SIG-M5 treated with dmso at 0.1 percent for 504 hours (cell line): Measurements from ENCODE around the gene TMEM259.

Experiments
- DNase-seq: peaks from one replicate; lab custom pipeline; 2025; ENCODE audit not compliant: unreplicated experiment; lab: John Stamatoyannopoulos, UW

The TMEM259 gene

DNA sequence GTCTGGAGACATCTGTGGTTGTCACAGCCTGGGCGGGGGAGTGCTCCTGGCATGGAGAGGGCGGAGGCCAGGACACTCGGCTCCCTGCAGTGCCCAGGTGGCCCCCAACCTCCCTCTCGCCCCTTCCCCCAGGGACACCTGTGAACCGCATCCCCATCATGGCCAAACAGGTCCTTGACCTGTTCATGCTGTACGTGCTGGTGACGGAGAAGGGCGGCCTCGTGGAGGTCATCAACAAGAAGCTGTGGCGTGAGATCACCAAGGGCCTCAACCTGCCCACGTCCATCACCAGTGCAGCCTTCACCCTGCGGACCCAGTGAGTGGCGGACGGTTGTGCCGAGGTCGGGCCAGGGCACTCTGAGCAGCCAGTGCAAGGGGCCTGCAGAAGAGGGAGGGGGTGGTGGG lies 56.8 kb downstream of the TMEM259 start:
- DNase-seq: no peak

DNA sequence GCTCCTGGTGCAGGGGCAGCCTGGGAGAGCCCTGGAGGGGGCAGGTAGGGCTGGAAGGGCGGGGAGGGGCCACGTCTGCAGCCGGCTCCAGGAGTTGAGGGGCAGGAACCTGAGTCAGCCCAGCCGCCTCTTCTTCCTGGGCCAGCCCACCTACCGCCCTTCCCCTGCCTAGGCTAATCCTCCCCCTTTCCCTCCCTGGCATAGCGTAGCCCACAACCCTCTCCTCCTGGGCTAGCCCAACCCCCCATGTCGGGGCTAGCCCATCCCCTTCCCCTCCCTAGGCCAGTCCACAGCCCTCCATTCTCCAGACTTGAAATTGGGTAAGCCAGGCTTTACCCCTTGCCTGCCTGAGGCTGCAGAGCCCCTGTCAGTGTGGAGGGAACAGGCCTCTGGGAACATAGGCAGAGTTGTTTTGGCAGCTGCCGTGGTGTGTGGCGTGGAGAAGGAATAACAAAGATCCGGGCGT lies 57.4 kb downstream of the TMEM259 start:
- no peak for DNase-seq

DNA sequence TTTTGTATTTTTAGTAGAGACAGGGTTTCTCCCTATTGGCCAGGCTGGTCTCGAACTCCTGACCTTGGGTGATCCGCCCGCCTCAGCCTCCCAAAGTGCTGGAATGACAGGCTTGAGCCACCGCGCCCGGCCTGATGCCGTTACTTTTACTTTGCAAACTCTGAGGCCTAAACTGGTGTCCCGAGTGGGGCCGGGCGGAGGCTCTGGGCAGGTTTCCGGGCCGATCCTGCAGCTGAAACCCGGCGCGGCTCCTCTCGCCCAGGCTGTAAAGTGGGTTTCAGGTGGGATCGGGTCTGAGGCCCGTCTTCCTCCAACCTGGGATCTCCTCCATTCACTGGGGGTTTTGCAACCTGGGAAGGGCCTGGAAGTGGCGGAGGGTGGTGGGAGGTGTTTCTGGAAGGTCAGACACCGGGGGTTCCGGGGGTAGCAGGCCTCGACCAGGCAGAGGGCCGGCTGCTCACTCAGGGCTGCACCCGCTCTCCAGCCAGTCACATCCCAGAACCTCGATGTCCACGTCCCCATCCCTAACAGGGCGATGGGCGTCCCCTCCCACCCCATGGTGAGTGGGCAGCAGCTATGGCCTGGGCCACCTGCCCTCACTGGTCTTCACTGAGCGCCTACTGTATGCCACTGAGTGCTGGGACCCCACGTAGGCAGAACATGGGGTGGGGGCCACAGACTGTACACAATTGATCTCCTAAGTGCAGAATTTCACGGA lies 58.1 kb downstream of the TMEM259 start:
- no peak for DNase-seq

GRCh38 chr19:961866-962620 lies 58.9 kb downstream of the TMEM259 start:
- DNase-seq: no peak

GRCh38 chr19:960601-960938 lies 60.4 kb downstream of the TMEM259 start:
- no peak for DNase-seq

DNA sequence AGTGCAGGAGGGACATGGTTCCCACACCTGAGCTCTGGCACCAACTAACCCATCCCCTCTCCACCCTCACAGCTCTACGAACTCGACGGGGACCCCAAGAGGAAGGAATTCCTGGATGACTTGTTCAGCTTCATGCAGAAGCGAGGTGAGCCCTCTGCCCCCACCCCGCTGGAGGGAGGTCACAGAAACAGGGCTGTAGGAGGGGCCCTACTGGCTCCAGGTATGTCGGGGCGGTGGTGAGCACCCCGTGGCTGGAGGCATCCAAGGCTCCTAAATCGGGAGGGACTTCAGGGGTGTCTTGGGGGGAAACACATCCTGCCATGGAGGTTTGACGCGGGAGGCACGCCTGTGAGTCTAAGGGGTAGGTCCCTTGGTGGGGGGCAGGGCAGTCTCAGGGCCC lies 60.9 kb downstream of the TMEM259 start:
- no peak for DNase-seq
